T-helper 9 cell (primary cell): ENCODE measurements around the gene NOB1.
A peak's percentile ranks its signal among the peaks of the same experiment; 100 is the strongest.
"Not testable (repeated sequence)": the region's sequence is repeated elsewhere in the genome, so short reads cannot be mapped to it uniquely, and the experiment has no call there.

ENCODE experiments used
- DNase-seq: peaks from one replicate; pipeline ENCODE4 v3.0.0-alpha.2; 2020
- total RNA-seq, 2 donors: gene quantifications; one replicate each; lab custom pipeline; 2026; lab: John Stamatoyannopoulos, UW

The NOB1 gene
- total RNA-seq, result 23.9 to 40.9 reads per million in 2 donors

DNA sequence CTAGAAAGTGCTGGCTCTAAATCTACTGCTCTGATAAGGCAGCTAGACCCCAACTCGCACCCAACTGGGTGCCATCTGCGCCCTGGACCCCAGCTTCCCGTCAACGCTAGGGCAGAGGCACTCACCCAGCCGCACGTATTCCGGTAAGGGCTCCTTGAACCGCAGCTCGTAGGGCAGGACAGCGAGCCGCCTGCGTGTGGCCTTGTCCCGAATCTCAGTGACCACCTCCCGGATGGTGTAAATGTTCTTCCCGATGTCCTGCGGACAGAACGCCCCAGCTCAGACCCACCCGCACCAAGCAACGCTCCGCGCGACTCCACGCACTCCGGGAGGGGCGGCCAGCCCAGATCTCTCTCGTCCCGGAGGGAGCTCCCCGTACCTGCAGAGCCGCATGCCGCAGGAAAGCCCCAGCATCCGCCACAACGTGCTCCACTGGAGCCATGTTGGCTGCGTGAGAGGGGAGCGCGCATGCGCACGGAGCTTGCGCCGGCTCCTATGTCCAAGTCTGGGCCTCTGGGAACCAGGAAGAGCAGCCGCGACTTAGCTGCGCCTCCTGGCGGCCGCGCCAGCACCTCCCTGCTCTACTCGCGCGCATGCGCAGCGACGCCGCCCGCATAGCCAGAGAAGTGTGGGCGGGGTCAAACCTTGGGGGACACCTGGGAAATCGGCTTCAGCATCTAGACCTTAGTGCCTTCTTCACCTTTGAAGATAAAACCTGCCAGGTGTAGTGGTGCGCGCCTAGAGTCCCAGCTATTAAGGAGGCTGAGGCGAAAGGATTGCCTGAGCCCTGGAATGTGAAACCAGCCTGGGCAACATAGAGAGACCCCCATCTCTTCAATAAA, at the start of gene NOB1:
Gene NOB1, minus strand, starts transcription at position 458 of the 842 bp plus-strand sequence. Its CDS starts 16 bp downstream, at position 442.
- peak; percentile 94 for DNase-seq

DNA sequence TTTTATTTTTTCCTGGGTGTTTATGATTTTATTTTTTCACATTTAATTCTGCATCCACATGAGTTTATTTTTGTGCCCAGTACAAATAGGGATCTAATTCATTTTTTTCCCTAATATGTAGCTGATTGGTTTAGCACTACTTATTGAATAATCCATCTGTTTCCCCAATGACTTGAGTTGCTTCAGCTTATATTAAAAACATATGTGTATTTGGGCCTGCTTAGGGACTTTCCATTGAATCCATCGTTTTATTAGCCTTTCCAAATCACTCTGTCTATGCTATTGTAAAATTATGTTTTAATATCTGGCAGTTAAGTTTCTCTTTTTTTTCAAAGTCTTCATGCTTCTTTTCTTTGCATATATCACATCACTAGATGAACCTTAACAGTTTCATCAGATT, 49.6 kb upstream of the NOB1 start:
- DNase-seq, result no peak

DNA sequence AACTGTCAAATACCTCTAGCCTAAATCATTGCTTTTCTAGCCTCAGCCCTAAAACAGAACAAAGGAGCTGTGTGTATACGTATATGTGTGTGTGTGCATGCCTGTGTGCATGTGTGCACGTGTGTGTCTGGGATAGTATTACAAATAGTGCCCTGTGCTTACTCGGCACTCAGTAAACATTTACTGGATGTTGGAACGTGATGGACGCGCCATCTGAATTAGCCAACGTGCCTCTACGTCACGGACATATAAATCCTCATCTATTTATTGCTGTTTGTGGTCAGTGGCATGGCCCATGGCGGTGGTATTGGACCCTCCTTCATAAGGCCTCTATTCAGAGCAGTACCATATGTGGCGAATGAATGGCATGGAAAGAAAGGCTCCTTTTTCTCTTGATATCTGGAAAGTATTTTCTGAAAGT, 44.9 kb upstream of the NOB1 start:
- DNase-seq, result no peak

DNA sequence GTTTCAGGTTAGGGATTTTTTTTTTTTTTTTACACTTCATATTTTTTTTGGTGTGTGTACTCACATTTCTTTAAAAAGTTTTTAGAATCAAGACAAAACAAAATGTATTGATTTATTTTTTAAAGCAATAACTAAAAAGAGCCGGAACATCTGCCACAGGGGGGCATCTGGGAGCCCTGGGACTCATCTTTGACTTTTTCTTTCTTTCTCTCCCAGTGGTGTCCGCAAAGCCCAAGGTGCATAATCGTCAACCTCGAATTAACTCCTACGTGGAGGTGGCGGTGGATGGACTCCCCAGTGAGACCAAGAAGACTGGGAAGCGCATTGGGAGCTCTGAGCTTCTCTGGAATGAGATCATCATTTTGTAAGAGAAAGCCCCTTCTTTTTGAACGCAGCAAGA, 43.7 kb upstream of the NOB1 start:
- no peak for DNase-seq

DNA sequence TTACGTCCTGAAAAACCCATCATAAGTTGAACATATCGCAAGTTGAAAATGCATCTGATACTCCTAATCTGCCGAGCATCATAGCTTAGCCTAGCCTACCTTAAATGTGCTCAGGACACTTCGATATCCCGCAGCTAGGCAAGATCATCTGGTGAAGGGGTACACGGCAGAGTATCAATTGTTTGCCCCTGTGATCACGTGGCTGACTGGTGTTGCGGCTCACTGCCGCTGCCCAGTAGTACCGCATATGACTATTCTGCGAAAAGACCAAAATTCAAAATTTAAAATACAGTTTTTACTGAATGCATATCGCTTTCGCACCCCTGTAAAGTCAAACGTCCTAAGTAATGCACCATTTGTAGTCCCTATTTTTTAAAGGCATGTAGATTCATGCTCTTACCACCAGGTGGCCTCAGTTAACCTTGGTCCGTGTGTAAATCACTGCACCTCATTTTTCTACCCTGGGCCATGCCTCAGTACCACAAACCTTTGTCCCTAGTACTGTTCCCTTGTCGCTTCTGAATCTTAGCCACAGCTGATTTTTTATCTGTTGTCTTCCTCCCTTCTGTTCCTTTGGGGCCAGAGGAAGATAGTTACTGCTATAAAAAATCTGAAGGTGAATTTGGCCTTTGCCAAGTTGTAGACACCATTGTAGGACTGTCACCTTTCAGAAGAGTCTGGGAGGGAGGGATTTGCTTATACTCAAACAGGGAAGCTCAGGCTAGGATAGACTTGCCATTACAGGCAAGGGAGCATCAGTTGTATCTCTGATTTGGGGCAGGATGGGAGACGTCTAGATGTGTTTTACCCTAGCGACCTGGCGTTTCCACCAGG, 41.8 kb upstream of the NOB1 start:
- DNase-seq, result peak; percentile 3

DNA sequence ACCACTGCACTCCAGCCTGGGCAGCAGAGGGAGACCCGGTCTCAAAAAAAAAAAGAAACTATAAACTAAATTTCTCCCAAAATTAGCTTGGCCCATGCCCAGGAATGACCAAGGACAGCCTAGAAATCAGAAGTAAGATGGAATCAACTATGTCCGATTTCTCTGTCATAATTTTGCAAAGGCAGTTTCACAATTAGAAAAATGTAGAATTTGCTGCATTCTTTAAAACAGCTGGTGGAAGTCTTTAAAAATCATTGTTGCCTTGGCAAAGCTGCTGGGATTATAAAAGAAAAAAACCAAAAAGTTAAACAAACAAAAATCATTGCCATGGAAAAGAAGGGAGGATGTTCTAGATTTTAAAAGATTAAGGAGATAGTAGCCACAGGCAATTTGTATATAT, 39.8 kb upstream of the NOB1 start:
- no peak for DNase-seq

DNA sequence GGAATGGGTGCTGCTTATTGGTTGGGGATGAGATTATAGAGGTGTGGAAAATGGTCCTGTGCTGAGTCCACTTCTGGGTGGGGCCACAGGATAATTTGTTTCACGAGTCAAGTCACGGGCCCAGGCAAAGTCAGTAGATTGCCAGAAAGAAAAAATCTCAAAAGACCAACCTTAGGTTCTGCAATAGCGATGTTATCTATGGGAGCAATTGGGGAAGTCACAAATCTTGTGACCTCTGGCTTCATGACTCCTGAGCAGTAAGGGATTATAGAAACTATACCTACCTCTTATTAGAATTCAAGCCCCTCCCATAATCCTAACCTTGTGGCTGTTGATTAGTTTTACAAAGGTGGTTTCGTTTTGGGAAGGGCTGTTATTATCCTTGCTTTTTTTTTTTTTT, 38.8 kb upstream of the NOB1 start:
- no peak for DNase-seq

DNA sequence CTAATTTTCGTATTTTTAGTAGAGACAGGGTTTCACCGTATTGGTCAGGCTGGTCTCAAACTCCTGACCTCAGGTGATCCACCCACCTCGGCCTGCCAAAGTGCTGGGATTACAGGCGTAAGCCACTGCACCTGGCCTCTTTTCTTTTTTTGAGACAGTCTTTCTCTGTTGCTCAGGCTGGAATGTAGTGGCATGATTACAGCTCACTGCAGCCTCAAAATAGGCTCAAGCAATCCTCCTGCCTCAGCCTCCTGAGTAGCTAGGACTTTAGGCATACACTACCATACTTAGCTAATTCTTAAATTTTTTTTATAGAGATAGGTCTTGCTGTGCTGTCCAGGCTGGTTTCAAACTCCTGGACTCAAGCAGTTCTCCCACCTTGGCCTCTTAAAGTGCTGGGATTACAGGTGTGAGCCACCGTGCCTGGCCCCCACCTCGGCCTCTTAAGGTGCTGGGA, 36.7 kb upstream of the NOB1 start:
- DNase-seq, result not testable (repeated sequence)

DNA sequence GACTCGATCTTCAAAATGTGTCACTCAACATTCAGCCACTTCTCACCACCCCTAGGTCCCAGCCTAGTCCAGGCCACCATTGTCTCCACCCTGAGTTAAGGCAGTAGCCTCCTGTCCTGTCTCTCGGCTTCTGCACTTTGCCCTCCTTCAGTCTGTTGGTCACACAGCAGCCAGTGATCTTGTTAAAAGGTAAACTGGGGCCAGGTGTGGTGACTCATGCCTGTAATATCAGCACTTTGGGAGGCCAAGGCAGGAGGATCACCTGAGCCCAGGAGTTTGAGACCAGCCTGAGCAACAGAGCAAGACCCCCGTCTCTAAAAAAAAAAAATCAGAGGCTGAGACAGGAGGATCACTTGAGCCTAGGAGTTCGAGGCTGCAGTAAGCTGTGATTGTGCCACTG, 33.2 kb upstream of the NOB1 start:
- no peak for DNase-seq

DNA sequence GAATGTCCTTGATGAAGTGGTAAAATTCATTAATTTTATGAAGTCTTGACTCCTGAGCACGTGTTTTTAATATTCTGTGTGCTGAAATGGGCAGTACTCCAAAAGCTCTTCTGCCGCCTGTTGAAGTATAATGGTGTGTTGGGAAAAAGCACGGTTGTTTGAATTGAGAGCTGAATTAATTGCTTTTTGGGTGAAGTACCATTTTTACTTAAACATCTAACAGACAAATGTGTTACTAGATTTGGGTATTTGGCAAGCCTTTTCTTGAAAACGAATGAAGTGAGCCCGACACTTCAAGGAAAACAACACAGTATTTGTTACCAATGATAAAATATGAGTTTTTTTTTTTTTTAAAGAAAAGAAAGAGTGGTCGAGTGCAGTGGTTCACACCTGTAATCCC, 29.9 kb upstream of the NOB1 start:
- DNase-seq, result no peak

DNA sequence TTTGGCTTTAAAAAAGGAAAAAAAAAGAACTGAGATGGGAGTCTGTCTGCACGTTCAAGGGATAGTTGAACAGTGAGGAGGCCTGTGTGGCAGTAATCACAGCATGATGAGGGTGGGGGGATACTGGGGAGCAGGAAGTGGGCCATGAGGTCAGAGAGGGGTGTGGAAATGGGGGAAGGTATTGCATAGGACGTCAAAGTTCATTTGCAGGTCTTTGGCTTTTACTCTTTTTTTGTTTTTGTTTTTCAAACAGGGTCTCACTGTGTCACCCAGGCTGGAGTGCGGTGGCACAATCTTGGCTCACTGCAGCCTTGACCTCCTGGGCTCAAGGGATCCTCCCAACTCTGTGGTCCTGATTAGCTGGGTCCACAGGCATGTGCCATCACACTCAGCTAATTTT, 26.4 kb upstream of the NOB1 start:
- DNase-seq, result no peak

DNA sequence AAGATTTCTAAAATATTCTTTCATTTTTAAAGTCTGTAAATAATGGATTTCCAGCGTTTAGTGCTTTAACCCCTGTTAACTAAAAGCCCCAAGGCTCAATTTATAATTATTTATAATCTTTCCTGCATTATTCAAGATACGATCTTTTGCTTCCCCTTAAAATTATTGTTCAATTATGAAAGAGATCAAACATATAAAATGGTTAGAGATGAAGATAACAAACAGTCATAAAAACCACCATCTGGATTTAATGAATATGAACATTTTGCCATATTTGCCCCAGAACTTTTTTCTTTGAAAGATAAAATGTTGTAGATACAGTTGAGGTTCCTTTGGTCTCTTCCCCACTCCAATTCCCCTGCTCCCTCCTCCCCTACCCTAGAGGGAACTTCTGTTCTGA, 25.0 kb upstream of the NOB1 start:
- no peak for DNase-seq

DNA sequence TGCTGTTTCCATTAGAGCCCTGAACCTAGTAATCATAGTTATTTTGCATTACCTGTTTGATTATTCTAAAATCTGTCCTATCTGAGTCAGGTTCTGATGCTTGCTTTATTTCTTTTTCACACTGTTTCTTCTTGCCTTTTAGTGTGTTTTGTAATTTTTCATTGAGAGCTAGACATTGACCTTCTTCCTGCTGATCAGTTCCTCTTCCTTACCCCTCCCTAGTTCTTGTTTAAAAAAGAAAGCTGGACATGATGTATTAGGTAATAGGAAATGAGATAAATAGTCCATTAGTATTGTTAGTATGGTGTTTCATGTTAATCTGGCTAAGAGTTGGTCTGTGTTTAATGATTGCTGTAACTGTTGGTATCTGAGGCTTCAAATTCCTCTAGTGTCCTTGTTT, 20.8 kb upstream of the NOB1 start:
- DNase-seq, result no peak

DNA sequence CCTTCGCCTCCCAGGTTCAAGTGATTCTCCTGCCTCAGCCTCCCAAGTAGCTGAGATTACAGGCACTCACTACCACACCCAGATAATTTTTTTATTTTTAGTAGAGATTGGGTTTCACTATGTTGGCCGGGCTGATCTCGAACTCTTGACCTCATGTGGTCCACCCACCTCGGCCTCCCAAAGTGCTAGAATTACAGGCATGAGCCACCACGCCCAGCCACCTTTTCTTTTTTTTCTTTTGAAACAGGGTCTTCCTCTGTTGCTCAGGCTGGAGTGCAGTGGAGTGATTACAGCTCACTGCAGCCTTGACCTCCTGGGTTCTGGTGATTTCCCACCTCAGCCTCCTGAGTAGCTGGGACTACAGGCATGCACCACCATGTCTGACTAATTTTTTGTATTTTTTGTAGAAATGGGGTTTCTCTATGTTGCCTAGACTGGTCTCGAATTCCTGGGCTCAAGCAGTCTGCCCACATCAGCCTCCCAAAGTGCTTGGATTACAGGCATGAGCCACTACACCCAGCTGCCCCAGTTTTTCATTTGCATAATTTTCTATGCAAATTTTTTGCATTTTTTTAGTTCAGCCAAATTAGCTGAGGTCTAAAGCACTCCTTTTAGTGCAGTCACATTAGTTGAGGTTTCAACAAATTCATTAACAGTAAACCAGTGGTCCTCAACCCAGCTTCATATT, 18.7 kb upstream of the NOB1 start:
- no peak for DNase-seq

DNA sequence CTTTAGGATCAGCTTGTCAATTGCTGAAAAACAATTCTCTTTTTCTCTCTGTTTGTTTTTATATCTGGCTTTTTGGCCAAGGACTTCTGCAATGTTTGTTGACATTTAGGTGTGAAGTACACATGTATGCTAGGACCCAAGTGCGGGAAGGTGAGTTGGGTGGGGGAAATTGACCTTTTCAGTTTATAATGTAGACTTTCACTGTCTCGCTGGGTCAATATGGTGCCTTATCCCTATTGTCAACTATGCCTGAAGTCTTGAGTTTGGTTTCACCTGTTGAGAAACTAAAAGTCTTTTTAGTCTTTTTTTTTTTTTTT, 16.9 kb upstream of the NOB1 start:
- DNase-seq, result no peak

DNA sequence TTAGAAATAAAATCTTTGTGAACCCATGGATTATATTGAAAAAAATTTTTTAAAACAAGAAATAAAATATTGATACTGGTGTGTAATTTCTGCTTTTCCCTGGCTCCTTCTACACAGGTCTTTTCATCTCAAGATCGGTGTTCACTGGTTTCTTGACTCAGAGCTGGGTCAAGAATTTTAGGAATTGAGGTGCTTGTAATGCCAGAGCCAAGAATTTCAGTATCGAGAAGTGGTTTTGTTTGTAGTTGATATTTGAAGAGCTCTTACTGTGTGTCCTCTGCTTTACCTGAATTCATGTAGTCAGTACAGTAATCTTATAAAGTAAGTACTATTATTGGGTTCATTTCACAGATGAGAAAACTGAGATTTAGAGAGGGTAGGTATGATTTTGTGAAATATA, 14.7 kb upstream of the NOB1 start:
- no peak for DNase-seq

DNA sequence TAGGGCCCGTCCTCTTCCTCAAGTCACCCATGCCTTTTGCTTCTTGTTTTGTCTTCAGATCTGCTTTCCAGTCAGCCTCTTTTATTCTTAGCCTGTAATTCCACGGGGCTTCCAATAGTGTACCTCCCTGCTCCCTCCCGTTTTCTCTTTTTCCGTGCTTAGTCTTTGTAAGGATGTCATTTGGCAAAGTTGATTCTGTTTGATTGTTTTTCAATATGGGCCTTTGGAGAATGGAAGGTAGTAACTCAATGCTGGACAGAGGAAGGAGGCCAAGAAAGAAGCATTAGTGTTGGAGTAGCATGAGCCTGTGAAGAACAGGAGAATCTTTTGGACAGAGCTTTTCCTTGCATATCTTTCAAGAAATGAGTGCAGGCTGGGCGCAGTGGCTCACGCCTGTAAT, 13.9 kb upstream of the NOB1 start:
- DNase-seq, result no peak

DNA sequence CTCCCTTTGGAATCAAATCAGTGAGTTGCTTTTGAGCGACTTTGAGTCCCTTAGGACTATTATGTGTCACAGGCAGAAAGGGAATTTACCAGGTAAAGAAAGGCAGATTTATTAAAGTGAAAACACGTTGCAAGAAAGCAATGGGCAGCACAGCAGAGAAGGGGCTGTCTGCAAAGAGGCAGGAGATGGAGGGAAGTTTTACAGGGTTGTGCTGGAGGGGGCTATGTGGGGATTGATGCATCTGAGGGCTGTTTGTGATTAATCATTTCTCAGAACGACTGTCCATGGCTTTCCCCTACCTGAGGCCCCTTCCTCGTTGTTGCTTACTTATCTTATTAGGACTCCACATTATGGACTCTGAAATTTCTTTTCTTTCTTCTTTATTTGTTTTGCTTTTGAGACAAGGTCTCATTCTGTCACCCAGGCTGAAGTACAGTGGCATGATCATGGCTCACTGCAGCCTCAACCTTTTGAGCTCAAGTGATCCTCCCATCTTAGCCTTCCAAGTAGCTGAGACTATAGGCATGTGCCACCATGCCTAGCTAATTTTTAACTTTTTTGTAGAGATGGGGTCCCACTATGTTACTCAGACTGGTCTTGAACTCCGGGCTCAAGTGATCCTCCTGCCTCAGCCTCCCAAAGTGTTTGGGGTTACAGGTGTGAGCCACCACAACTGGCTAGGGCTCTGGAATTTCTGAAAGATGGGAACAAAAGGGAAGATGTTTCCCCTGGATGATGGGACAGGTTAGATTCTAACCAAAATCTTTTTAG, 12.9 kb upstream of the NOB1 start:
- DNase-seq, result no peak

DNA sequence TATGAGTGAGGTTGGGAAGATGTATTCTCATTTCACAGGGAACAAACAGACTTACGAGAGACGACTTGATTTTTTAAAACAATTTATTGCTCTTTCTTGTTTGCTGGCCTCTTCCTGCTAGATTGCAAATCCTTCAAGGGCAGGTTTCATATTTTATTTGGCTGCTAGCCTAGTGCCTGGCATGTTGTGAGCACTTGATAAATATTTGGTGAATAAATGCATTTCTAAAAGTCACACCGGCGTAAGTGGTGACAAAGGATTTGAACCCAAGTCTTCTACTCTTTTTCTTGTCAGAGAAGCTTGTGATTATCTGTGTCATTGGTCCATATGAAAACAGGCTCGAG, 8.8 kb upstream of the NOB1 start:
- no peak for DNase-seq

DNA sequence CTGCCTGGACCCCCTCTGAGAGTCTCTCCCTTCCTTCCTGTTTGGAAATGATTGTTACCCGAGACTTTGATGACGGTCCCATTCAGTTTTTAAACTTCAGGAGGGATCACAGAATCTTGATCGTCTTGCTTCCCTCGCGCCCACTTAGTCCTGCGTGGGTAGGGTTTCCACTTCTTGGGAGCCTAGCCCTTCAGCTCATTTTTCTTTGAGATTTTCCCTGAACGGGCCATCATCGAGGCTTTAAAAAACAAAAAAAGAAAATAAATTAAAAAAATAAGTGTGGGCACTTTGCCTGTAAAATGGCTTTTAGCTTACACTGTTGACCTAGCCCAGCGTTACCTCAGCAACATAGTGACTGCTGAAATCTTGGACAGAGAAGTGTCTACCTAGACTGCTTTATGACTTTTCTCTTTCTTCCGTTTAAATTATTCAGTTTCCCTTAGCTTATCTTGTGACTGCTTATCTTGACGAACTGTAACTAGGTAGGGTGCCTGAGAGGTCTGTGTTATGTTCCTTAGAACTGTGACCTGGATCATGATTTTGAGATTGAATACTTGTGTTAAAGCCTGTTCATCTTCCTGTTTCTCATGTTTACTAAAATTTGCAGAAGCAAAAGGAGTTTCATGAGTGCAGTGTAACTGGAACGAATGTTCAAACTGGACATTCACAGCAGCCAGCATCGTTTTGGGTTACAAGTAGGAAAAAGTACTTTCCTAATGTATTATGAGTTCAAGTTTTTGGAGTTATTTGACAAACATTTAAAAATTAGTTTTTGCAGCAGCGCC, 8.3 kb upstream of the NOB1 start:
- DNase-seq, result no peak

DNA sequence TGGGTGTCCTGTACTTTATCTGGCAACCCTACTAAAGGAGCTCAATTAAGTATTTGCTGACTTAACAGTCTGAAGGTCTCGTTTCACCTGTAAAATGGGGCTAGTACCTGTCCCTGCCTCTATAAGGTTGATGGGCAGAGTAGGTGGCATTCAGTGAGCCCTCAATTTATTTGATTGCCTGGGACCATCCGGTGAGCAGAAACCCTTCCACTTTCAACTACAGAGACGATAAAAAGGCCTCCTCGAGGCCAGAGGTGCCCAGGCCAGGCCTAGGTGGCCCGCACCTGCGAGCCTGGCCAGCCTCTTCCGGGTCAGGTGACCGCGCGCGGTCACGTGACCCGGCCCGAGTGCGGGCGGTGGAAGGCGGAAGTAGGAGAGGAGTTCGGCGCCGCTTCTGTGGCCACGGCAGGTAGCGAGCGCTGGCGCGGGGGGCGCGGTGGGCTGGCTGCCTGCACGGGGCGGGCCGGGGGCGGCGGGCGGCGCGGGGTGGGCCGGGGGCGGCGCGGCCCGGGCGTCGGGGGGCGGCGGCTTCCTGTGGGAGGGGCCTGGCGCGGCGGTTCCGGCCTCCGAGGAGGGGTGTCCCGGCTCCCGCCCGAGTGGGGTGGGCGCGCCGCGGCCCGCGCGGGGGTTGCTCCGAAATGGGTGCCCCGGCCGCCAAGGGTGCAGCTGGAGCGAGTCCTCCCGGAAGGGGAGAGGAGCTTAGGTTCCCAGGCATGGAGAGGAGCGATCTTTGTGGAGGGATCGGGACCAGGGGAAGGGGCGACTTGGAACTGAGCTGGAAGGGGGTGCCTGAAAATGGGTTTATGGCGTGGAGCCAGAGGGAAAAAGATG, 7.5 kb upstream of the NOB1 start, which contains the start of gene WWP2:
Gene WWP2, plus strand, starts transcription at position 350 of the 831 bp plus-strand sequence. CDS start 24,679 bp downstream, outside the sequence.
- DNase-seq, result peak; percentile 72
